HUES48 (cell line): Measurements from ENCODE around the gene ALDH1A3.

Experiments
- H3K27ac ChIP-seq: one replicate; pipeline ENCODE4 v1.7.0; 2013; ENCODE audit warnings: low read depth, low read length, inconsistent platforms
- H3K27me3 ChIP-seq: 2 replicates; pipeline ENCODE4 v1.6.1; 2013; ENCODE audit warnings: mild to moderate bottlenecking, low read length; ENCODE audit not compliant: control insufficient read depth, insufficient read depth
- H3K36me3 ChIP-seq: 2 replicates; pipeline ENCODE4 v1.6.1; 2013; ENCODE audit warnings: low read length; ENCODE audit not compliant: control insufficient read depth, insufficient read depth
- H3K4me1 ChIP-seq: 2 replicates; pipeline ENCODE4 v1.6.1; 2013; ENCODE audit warnings: mild to moderate bottlenecking, low read length; ENCODE audit not compliant: control insufficient read depth, insufficient read depth
- H3K4me3 ChIP-seq: 2 replicates; pipeline ENCODE4 v1.5.1; 2013; ENCODE audit warnings: mild to moderate bottlenecking, low read depth, low read length
- H3K9ac ChIP-seq: 2 replicates; pipeline ENCODE4 v1.6.1; 2013; ENCODE audit warnings: mild to moderate bottlenecking, low read depth, low read length, moderate library complexity
- H3K9me3 ChIP-seq: 2 replicates; pipeline ENCODE4 v1.6.1; 2013; ENCODE audit warnings: low read length; ENCODE audit not compliant: control insufficient read depth, insufficient read depth

Gene ALDH1A3

DNA sequence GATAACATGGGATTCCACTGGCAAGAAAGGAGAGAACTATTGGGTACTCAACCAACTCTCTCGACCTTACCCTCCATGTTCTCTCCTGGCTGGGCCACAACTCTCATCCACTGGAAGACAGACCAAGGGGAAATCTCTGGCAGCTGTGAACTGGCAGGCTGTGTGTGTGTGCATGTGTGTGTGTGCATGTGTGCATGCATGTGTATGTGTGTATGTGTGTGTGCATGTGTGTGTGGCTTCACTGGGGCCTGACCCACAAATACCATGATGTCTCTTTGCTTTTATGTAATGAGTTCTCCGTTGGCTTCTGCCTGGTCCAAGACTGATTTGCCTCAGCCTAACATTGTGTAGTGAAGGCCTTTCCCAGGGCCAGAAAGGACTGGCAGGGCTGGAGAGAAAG is 4.1 kb upstream of the ALDH1A3 start:
- Histone ChIP-seq H3K27me3 (peaks cover 35% of the 10 kb centered on the region), H3K4me1 (peaks cover 7% of the 10 kb centered on the region; the same call in 1 of the 2 replicates), H3K27ac (no peak overlapping the region), H3K4me3 (no peak overlapping the region), H3K9me3 (no peaks in the 10 kb centered on the region), H3K9ac (no peak overlapping the region), H3K36me3 (no peaks in the 10 kb centered on the region)

- Histone ChIP-seq H3K9me3 (no peaks in the 10 kb centered on the region), H3K36me3 (no peaks in the 10 kb centered on the region), H3K4me1 (peaks cover 7% of the 10 kb centered on the region), H3K27me3 (peaks cover 40% of the 10 kb centered on the region), H3K27ac (no peak overlapping the region), H3K4me3 (no peak overlapping the region), H3K9ac (no peak overlapping the region)
These were observed 3.7 kb upstream of the ALDH1A3 start for GRCh38 chr15:100875976-100876375.

DNA sequence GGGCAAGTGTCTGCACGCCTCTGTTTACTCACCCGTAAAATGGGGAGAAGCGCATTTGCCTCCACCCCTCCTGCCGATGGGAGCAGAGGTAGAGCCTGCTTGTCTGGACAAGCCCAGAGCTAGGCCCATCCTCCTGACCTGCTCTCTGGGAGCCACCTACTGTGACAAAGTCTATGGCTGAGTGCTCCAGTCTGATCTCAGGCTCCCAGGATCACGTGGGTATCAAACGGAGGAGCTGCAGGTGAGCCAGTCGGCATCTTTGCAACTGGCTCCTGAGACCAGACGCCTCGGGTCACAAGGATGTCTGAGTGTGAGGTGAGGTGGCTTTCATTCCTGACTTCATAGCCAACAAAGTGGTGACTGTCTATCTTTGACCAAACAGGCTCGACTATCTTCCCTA is 2.1 kb upstream of the ALDH1A3 start:
- Histone ChIP-seq H3K4me3 (no peak overlapping the region), H3K9me3 (no peaks in the 10 kb centered on the region), H3K9ac (no peak overlapping the region), H3K36me3 (no peaks in the 10 kb centered on the region), H3K4me1 (peaks cover 7% of the 10 kb centered on the region), H3K27ac (no peak overlapping the region), H3K27me3 (peaks cover 56% of the 10 kb centered on the region)

DNA sequence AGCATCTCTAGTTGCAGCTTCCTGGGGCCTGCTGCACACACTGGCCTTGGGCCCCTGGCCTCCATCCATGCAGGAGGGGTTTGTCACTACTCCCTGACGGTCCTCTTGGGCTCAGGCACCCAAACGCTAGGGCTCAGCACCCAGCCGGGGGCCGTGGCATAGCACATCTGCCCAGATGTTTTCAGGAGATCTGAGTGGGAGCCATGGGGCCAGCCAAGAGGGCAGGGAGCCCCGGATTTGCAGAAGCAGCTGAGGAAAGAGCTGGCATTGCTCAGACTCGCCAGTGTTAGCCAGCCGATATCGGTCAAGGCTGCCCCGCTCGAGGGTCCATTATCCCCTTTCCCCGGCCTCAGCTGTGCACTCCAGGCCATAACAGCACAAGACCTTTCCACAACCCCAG is 1.5 kb upstream of the ALDH1A3 start:
- Histone ChIP-seq H3K36me3 (no peaks in the 10 kb centered on the region), H3K4me1 (peaks cover 7% of the 10 kb centered on the region), H3K4me3 (no peak overlapping the region), H3K9ac (no peak overlapping the region), H3K27ac (no peak overlapping the region), H3K27me3 (peaks cover 61% of the 10 kb centered on the region), H3K9me3 (no peaks in the 10 kb centered on the region)

- peak overlapping the region; percentile 70 for H3K4me3 ChIP-seq
- no peaks in the 10 kb centered on the region for H3K36me3 ChIP-seq
- H3K9me3 ChIP-seq: no peaks in the 10 kb centered on the region
- H3K27ac ChIP-seq: no peak overlapping the region
- H3K27me3 ChIP-seq: peaks cover 62% of the 10 kb centered on the region
- H3K9ac ChIP-seq: no peak overlapping the region
- H3K4me1 ChIP-seq: peaks cover 7% of the 10 kb centered on the region
These were observed 983 bp upstream of the ALDH1A3 start for GRCh38 chr15:100878648-100879047.

DNA sequence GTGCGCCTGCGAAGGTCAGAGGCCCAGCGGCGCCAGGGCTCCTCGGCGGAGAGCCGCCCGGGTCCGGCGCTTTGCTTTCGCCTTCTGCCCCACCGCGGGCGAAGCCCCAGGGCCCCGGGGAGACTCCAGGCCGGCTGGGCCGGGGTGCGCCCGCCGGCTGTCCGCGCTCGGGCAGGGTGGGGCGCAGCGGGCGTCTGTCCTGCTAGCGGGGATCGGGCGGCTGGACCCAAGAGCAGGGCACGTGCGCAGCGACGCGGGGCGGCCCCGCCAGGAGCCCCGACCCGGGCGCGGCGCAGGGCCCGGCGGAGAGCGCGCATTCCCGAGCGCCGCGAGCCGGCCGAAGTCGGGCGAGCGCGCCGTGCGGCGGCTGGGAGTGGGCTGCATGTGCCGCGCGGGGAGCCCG is 569 bp upstream of the ALDH1A3 start:
- H3K27me3 ChIP-seq: peaks cover 62% of the 10 kb centered on the region
- no peaks in the 10 kb centered on the region for H3K9me3 ChIP-seq
- H3K4me1 ChIP-seq: peaks cover 7% of the 10 kb centered on the region
- no peak overlapping the region for H3K9ac ChIP-seq
- peak overlapping the region; percentile 70; the same call in 1 of the 2 replicates for H3K4me3 ChIP-seq
- H3K36me3 ChIP-seq: no peaks in the 10 kb centered on the region
- no peak overlapping the region for H3K27ac ChIP-seq

- H3K4me3 ChIP-seq: peak overlapping the region; percentile 70
- H3K9ac ChIP-seq: 0 out of 2 replicates have a peak overlapping the region, but pooled peaks have one; percentile 19
- H3K9me3 ChIP-seq: no peaks in the 10 kb centered on the region
- H3K4me1 ChIP-seq: peaks cover 7% of the 10 kb centered on the region
- H3K27ac ChIP-seq: no peak overlapping the region
- no peaks in the 10 kb centered on the region for H3K36me3 ChIP-seq
- peaks cover 62% of the 10 kb centered on the region for H3K27me3 ChIP-seq
These were observed 687 bp downstream of the ALDH1A3 start for GRCh38 chr15:100880139-100880896.

DNA sequence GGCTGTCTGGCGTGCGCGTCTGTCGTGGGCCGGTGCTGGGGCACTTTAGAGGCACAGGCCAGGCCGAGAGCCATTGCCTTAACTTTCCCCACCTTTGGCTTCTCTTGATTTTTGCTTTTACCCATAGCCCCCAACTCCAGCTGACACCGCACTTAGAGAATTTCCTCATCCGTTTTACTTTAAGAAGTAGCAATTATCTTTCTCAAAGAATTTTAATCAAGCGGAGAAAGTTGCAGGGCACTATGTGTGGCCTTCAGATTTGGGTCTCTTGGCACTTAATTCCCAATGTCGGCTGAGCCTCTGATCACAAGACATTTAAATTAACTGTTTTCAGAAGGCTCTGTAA is 1.2 kb downstream of the ALDH1A3 start:
- Histone ChIP-seq H3K9me3 (no peaks in the 10 kb centered on the region), H3K36me3 (no peaks in the 10 kb centered on the region), H3K4me3 (peak overlapping the region; percentile 70), H3K27ac (no peak overlapping the region), H3K27me3 (peaks cover 62% of the 10 kb centered on the region), H3K9ac (no peak overlapping the region), H3K4me1 (peaks cover 7% of the 10 kb centered on the region)

- Histone ChIP-seq H3K4me3 (no peak overlapping the region), H3K27me3 (peaks cover 60% of the 10 kb centered on the region), H3K4me1 (peaks cover 7% of the 10 kb centered on the region), H3K9me3 (no peaks in the 10 kb centered on the region), H3K27ac (no peak overlapping the region), H3K9ac (no peak overlapping the region), H3K36me3 (no peaks in the 10 kb centered on the region)
These were observed 2.1 kb downstream of the ALDH1A3 start for GRCh38 chr15:100881573-100882336.

- H3K36me3 ChIP-seq: no peaks in the 10 kb centered on the region
- peaks cover 31% of the 10 kb centered on the region for H3K27me3 ChIP-seq
- no peaks in the 10 kb centered on the region; the same call in 1 of the 2 replicates for H3K4me1 ChIP-seq
- no peak overlapping the region for H3K4me3 ChIP-seq
- no peaks in the 10 kb centered on the region for H3K9me3 ChIP-seq
- no peak overlapping the region for H3K9ac ChIP-seq
- no peak overlapping the region for H3K27ac ChIP-seq
These were observed 5.5 kb downstream of the ALDH1A3 start for GRCh38 chr15:100885116-100885515.

- Histone ChIP-seq H3K27ac (no peak overlapping the region), H3K4me3 (no peak overlapping the region), H3K9ac (no peak overlapping the region), H3K36me3 (no peaks in the 10 kb centered on the region), H3K27me3 (peaks cover 24% of the 10 kb centered on the region), H3K9me3 (no peaks in the 10 kb centered on the region), H3K4me1 (no peaks in the 10 kb centered on the region; the same call in 1 of the 2 replicates)
These were observed 6.2 kb downstream of the ALDH1A3 start for GRCh38 chr15:100885811-100886210.
